Forelimb muscle (tissue), 1 donor: Measurements from ENCODE around the gene CDKN2AIPNL. TPM values are rescaled to one million over a fixed set of nuclear protein-coding genes. Genes with fewer than 3 reads are reported as not detected.
A peak's percentile ranks its signal among the peaks of the same experiment; 100 is the strongest.
"Not testable (repeated sequence)": the region's sequence is repeated elsewhere in the genome, so short reads cannot be mapped to it uniquely, and the experiment has no call there.

Source experiments
- DNase-seq: peaks from one replicate; pipeline ENCODE4 v3.0.0-alpha.2; 2013; ENCODE audit warnings: low read depth
- polyA plus RNA-seq: library from polyadenylated mRNA; unstranded; fragments of 120-200 nt; gene quantifications from one replicate; pipeline ENCODE4 v1.2.1, GENCODE V29; 2013; ENCODE audit not compliant: insufficient read length

CDKN2AIPNL gene
- polyA plus RNA-seq, 1 donor, result 24.6 TPM

DNA sequence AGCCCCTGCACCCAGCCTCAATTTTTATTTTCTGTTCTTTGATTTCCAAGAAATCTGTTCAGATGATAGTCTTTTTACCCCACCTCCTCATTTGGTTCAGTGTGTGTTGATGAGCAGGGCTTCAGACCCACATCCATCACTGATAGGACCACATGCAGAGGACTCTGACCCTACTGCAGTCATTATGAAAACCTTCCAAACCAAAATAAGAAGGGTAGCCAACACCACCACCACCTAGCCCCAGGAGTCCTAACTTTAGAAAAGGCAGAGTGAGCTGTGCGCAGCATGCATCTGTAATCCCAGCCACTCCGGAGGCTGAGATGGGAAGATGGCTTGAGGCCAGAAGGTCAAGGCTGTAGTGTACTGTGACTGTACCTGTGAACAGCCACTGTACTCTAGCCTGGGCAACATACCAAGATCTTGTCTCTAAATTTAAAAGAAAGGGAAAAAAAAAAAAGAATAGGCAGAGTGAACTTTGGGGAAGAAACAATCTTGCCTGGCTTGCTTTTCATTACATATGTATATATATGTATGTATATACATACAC lies 13.0 kb downstream of the CDKN2AIPNL start:
- DNase-seq, result no peak

DNA sequence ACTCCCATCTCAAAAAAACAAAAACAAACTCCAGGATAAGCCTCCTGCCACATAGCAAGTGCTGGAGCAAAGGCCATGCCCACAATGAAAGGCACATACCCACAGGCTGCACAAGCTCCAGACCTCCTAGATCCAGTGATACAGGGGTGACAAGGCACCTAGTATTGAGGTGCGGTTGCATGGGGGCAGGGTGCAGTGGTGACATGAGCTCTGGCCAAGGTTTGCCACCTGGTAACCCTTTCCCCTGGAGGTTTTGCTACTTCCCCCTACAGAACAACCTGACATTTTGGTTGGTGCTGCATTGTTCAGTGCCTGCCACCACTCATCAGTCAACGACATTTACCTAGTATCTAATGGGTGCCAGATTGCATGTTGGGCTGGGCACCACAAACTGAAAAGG lies 14.5 kb downstream of the CDKN2AIPNL start:
- no peak for DNase-seq

DNA sequence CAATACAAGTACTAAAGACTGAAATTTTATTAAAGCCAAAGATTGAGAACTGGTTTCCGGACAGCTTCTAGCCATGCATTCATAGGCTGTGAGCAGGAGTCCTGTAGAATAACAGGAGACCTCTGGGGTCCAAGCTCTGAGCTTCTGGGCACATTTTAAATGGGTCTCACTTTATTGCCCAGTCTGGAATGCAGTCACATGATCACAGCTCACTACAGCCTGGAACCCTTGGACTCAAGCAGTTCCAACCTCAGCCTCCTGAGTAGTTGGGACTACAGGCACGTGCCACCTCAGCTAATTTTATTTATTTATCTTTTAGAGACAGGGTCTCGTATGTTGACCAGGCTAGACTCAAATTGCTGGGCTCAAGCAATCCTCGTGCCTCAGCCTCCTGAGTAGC lies 15.4 kb downstream of the CDKN2AIPNL start:
- DNase-seq, result no peak

DNA sequence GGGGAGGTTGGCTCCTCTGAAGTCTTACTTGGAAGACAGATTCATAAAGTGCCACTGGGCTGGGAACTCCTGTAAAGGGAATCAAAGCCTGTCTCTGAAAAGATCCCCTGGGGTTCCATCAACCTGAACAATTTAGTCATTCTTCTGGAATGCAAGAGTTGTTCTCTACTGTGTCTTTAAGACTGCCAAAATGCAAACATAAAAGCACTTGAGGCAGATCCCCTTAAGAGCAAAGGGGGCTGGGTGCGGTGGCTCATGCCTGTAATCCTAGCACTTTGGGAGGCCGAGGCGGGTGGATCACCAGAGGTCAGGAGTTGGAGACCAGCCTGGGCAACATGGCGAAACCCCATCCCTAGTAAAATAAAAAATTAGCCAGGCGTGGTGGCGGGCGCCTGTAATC lies 16.7 kb downstream of the CDKN2AIPNL start:
- no peak for DNase-seq

DNA sequence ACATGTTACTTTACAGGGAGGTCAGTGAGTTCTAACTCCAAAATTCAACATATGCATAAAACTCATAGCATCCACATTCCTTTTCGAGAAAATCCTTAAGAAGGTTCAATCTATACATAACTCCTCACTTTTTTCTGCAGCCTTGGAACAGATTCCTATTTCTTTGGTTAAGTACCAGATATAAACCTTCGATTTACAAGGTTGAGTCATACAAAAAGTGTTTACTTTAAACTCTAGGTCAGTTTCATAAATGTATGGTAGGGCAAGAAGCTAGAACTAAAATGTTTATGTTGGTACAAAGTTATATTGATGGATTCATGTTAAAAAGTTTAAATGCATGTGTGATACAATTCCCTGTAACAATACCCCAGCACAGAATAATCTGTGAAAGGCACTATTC lies 19.4 kb downstream of the CDKN2AIPNL start:
- no peak for DNase-seq

DNA sequence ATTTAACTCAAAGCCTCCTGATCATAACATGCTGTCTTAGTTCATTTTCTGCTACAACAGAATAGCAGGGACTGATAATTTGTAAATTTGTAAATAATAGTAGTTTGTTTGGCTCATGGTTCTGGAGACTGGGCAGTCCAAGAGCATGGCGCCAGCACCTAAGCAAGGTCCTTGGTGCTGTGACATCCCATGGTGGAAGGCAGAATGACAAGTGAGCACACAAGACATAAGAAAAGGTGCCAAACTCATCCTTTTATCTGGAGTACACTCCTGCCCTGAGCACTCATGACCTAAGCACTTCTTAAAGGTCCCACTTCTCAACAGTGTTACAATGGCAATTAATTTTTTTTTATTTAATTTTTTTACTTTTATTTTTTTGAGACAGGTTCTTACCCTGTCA lies 24.2 kb downstream of the CDKN2AIPNL start:
- DNase-seq, result no peak

DNA sequence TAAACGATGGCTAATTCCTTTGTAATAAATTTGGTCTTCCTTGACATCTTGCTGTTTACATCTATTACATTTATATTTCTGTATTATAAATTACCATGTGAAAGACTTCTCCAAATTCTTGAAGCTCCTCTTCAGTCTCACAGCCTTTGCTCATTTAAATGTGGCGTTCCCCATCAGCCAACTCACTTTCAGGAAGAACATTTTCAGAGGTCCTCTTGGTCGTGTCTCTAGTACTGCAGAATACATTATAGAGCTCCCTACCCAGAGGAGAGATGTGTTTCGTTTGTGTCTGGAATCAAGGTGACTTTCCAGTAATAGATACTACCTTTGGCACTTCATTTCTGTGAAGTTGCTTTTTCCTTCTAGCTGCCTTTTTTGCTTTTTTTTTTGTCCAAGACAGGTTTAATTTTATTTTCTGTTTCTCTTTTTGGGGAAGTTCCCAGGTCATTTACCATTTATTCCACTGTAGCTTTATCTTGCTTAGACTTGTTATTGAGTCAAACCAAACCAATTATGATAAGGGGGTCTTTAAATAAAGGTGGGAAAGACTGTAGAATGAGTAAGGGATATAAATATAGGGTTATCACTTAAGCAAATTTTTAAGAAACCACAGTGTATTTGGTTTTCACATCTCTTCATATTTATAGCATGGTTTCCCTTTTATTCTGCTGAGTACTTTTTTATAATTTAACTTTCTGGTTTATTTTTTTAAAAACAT lies 27.5 kb downstream of the CDKN2AIPNL start:
- DNase-seq, result no peak

DNA sequence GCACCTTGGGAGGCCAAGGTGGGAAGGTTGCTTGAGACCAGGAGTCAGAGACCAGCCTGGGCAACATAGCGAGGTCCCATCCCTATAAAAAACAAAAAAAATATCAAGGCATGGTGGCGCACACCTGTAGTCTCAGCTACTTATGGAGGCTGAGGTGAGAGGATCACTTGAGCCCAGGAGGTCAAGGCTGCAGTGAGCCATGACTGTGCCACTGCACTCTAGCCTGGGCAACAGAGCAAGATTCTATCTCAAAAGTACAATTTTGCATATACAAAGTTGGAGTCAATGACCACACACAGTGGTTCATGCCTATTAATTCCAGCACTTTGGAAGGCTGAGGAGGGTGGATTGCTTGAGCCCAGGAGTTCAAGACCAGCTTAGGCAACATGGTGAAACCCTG lies 29.5 kb downstream of the CDKN2AIPNL start:
- not testable (repeated sequence) for DNase-seq

DNA sequence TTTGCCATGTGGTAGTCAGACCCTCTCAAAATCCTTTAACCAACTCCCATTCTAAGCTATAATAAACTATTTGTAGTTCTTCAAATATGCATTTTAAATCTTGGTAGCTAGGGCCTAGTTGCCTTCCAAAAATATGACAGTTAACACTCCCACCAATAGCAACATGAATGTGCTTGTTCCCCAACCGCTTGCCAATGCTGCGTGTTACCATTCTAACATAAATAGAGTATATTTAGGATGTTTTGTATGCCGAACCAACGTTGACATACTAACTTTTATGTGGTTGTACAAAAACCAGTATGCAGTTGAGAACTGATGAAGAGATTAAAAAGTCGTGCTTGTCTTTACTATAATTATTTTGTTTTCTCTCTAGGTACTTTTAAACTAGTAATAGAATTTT lies 31.3 kb downstream of the CDKN2AIPNL start:
- DNase-seq, result no peak

DNA sequence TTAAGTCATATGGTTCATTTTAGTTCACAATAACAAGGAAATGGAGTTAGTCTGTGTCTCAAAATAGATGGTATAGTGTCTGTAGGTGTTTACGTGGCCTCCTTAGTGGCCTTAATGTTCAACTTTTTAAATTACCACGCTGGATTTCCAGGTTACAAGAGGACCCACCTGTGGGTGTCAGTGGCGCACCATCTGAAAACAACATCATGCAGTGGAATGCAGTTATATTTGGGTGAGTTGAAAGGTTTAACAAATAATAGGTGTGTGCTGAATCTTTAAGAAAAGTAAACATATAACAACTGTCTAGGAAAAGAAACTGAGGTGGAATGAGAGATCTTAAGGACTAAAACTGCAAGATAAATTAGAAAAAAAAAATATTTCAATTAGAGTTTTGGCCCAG lies 37.4 kb downstream of the CDKN2AIPNL start:
- DNase-seq, result no peak

DNA sequence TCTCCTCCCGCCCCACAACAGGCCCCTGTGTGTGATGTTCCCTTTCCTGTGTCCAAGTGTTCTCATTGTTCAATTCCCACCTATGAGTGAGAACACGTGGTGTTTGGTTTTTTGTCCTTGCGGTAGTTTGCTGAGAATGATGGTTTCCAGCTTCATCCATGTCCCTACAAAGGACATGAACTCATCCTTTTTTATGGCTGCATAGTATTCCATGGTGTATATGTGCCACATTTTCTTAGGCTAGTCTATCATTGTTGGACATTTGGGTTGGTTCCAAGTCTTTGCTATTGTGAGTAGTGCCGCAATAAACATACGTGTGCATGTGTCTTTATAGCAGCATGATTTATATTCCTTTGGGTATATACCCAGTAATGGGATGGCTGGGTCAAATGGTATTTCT lies 38.0 kb downstream of the CDKN2AIPNL start:
- DNase-seq, result not testable (repeated sequence)

DNA sequence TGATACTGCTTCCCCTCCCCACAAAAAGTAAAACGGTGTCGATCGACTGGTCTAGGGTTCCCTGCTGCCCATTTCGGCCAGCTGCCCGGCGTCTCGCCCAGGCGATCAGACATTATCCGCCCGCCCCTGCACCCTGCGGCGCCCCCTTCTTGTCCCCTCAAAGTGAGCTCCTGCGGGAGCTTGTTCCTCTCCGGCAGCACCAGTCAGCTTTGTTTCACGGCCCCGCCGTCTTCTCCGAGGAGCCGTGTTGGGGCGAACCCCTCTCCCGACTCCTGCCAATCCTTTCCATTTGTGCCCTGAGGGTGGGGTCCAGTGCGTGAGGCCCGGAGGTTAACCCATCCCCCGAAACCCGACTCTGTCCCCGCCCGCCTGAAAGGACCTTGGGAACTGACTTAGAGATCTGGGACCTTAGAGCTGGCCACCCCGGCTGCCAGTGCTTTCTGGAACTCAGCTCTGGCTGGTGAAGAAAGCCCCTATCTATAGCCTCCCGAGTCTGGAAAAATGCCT lies 39.8 kb downstream of the CDKN2AIPNL start:
- DNase-seq, result no peak

DNA sequence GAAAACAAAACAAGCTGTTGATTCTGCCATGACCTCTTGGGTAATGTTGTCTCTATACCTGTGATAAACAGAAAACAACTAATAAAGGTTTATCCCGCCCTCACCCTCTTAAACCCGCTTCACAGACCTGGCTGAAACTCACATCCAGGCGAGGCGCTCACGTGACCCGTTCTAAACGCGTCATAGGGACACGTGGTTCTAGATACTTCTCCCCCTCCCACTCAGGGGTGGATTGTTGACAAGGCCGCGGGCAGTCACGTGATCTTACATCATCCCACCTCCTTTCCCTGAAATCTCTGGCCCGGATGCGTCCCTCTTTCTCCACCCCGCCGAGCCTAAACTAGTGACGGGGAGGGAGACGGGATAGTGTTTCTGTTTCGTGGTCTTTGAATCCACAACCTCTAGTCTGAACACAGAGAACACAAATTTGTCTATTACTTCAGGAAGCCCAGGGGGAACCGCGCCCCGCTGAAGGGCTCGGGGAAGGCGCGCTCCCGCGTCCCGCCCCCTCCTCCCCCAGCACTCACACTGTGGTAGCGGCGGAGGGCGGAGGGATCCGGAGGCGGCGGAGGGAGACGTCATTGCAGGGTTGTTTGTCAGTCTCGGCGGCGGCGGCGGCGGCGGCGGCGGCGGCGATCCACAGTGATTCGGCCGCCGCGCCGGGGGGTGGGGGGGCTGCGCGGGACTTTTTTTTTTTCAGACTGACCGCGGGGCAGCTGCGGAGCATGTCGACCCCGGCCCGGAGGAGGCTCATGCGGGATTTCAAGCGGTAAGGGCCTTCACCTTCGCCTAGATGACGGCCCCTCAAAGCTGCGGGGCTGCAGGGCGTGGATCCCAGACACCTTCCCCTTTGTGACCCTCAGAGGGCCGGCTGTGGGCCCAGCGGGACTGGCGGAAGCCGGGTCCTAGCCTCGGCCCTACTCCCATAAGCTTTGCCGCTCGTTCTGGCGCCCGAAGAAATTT lies 40.5 kb downstream of the CDKN2AIPNL start, which contains the start of gene UBE2B:
Gene UBE2B, plus strand, starts transcription at position 699 of the 963 bp plus-strand sequence. Its CDS starts 27 bp downstream, at position 726.
- DNase-seq, result peak; percentile 99

DNA sequence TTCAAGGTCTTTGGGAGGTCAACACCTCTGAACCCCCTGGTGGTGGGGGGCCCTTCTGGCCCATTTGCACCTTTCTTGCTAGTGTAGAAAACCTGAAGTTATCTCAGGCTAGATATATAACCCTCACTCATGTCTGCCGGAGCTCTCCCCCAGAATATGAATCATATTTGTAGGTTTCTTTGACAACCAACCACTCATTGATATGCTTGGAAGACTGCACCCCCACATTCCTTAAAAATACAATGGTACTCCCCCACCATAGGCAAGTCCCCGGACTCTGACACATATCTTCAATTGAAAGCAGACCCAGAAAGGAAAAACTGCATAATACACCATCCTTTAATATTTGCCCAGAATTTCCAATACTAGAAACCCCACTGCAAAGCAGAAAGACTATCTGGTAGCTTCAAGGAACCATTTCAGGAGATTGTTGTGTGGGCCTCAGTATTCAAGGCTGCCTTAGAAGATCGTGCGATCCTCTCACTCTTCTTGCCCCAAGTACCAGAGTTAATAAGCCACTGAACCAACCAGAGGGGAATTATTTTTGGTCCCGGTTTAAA lies 41.3 kb downstream of the CDKN2AIPNL start:
- no peak for DNase-seq

DNA sequence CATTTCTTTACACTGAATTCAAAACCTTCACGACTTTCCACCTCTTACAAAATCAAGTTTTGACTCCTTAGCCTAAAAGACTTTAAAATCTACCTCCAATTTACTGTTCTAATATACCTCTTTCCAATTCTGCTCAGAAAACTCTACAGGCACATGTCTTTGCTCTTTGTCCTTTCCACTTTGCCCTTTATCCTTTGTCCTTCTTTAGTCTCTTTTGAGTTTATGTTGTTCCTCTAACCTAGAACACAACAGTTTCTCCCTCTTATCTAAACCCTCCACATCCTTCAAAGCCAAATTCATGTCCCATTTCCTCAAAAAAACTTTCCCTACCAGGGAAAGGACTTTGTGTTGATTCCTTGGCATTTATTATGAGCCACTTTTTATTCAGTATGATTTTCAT lies 46.1 kb downstream of the CDKN2AIPNL start:
- DNase-seq, result no peak

DNA sequence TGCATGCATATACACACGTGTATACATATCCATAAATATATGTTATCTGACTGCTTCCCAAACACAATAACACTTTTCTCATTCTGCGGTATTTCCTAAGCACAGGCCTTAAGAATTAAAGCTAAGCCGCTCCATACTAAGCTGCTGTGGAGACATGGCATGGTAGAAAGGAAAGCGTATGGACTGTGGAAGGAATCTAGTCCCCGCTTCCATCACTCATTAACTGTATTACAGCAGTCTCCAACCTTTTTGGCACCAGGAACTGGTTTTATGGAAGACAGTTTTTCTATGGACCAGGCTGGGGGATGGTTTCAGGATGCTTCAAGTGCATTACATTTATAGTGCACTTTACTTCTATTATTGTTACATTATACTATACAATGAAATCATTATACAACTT lies 56.0 kb downstream of the CDKN2AIPNL start:
- no peak for DNase-seq

Other genes with a start within 250 kb of the CDKN2AIPNL start
- 360 TPM for gene SKP1, start 234.9 kb downstream of the CDKN2AIPNL start, polyA plus RNA-seq
- gene PPP2CA, start 185.8 kb downstream of the CDKN2AIPNL start, polyA plus RNA-seq, result 124 TPM
- 4.0 TPM for gene CDKL3, start 44.7 kb downstream of the CDKN2AIPNL start, polyA plus RNA-seq
- 168 TPM for gene UBE2B, start 40.3 kb downstream of the CDKN2AIPNL start, polyA plus RNA-seq
- gene JADE2, start 113.8 kb upstream of the CDKN2AIPNL start, polyA plus RNA-seq, result 0.94 TPM
- gene SAR1B, start 220.9 kb upstream of the CDKN2AIPNL start, polyA plus RNA-seq, result 39.6 TPM
- gene SEC24A, start 236.9 kb upstream of the CDKN2AIPNL start, polyA plus RNA-seq, result 17.0 TPM